Esophagus muscularis mucosa (tissue), 4 donors: ENCODE measurements around the gene CASQ2. TPM values are rescaled to one million over a fixed set of nuclear protein-coding genes. Genes with fewer than 3 reads are reported as not detected.
"Not testable (repeated sequence)": the region's sequence is repeated elsewhere in the genome, so short reads cannot be mapped to it uniquely, and the experiment has no call there.

Experiments
- DNase-seq: peaks from one replicate; pipeline ENCODE4 v3.0.0-alpha.2; 2017; ENCODE audit errors: extremely low spot score
- H3K27ac ChIP-seq, 4 donors: fragments of 200-600 bp; sonication (generic); replicated peaks in 1 of 4; 1 replicate in 3 of 4; 2 replicates in 1 of 4; pipeline ENCODE4 v1.5.1; 2016 to 2019; ENCODE audit warnings: mild to moderate bottlenecking in 1 of 4
- H3K27me3 ChIP-seq, 4 donors: fragments of 200-600 bp; sonication (generic); one replicate each; pipeline versions ENCODE4 v1.5.1 to v1.6.0; 2016 to 2019
- H3K36me3 ChIP-seq, 4 donors: fragments of 200-600 bp; sonication (generic); one replicate each; pipeline ENCODE4 v1.5.1; 2016 to 2019
- H3K4me1 ChIP-seq, 4 donors: fragments of 200-600 bp; sonication (generic); one replicate each; pipeline ENCODE4 v1.5.1; 2016 to 2019
- H3K4me3 ChIP-seq, 4 donors: fragments of 200-600 bp; sonication (generic); 1 replicate in 2 of 4; 2 replicates in 2 of 4; pipeline ENCODE4 v1.5.1; 2016 to 2019; ENCODE audit warnings: mild to moderate bottlenecking in 4 of 4, moderate library complexity in 1 of 4
- H3K9me3 ChIP-seq, 4 donors: fragments of 200-600 bp; sonication (generic); 1 replicate in 3 of 4; 2 replicates in 1 of 4; pipeline ENCODE4 v1.5.1; 2016 to 2019
- EP300 ChIP-seq: sonication (generic); formaldehyde crosslinking; IDR thresholded peaks from one replicate; pipeline ENCODE4 v1.6.1; 2017; ENCODE audit warnings: antibody characterized with exemption
- POLR2A ChIP-seq: fragments of 450-650 bp; IDR thresholded peaks from one replicate; pipeline ENCODE4 v1.6.1; 2017; ENCODE audit warnings: antibody characterized with exemption, moderate library complexity, mild to moderate bottlenecking, low read depth
- POLR2AphosphoS5 ChIP-seq, 2 donors: sonication (generic); formaldehyde crosslinking; IDR thresholded peaks; one replicate each; pipeline ENCODE4 v1.6.1; 2017; ENCODE audit warnings: antibody characterized with exemption in 2 of 2
- WGBS: methylation state at CpG from one replicate; pipeline ENCODE4 v1.1.5; 2018; 5-methylcytosine and 5-hydroxymethylcytosine counted together
- intact Hi-C: fragments of 100-400 bp; cut with DNase I; formaldehyde crosslinking; loops from one replicate; pipeline ENCODE4 v1.15.1; 2023
- total RNA-seq, 4 donors: library from RNA; depleted of rRNA; stranded (reverse); fragments of >200 nt; gene quantifications; one replicate each; pipeline versions ENCODE4 v1.1.0 to v1.2.1, GENCODE V29; 2016
- TF ChIP-seq, protein P1 (sequence below), 3 experiments: fragments of 200-600 bp in 2 of 3; fragments of 450-650 bp in 1 of 3; sonication (generic) in 2 of 3; IDR thresholded peaks; one replicate each; pipeline ENCODE4 v1.5.1; 2017 to 2019; ENCODE audit warnings: antibody characterized with exemption in 3 of 3, mild to moderate bottlenecking in 2 of 3, moderate library complexity in 1 of 3

CASQ2 gene
- total RNA-seq, 4 donors from 2014 or later: 95.6 to 138 (median 108) TPM

- Histone ChIP-seq H3K4me3 (no peak overlapping the region), H3K27ac (no peak overlapping the region), H3K4me1 (peaks cover 0 to 17% (median 9%) of the 10 kb centered on the region in 4 donors), H3K27me3 (no peaks in the 10 kb centered on the region), H3K36me3 (no peaks in the 10 kb centered on the region), H3K9me3 (no peaks in the 10 kb centered on the region)
- TF ChIP-seq, protein P1, sequence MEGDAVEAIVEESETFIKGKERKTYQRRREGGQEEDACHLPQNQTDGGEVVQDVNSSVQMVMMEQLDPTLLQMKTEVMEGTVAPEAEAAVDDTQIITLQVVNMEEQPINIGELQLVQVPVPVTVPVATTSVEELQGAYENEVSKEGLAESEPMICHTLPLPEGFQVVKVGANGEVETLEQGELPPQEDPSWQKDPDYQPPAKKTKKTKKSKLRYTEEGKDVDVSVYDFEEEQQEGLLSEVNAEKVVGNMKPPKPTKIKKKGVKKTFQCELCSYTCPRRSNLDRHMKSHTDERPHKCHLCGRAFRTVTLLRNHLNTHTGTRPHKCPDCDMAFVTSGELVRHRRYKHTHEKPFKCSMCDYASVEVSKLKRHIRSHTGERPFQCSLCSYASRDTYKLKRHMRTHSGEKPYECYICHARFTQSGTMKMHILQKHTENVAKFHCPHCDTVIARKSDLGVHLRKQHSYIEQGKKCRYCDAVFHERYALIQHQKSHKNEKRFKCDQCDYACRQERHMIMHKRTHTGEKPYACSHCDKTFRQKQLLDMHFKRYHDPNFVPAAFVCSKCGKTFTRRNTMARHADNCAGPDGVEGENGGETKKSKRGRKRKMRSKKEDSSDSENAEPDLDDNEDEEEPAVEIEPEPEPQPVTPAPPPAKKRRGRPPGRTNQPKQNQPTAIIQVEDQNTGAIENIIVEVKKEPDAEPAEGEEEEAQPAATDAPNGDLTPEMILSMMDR (IDR thresholded peaks at IDR 0.05): no peak
- TF ChIP-seq POLR2AphosphoS5 (IDR thresholded peaks at IDR 0.05): no peak
- TF ChIP-seq EP300: no peak
- TF ChIP-seq POLR2A: no peak
- no peak for DNase-seq
- intact Hi-C loops: no loop called here
- WGBS: 91% methylated on average over 1 of the region's 1 CpG
Measured at GRCh38 chr1:115781343-115781742, 12.8 kb upstream of the CASQ2 start.

GRCh38 chr1:115780655-115781054 lies 12.1 kb upstream of the CASQ2 start:
- H3K27me3 ChIP-seq, H3K27ac ChIP-seq, H3K9me3 ChIP-seq, intact Hi-C loops, H3K36me3 ChIP-seq, H3K4me3 ChIP-seq: not testable (repeated sequence)
- peak; percentile 24 for DNase-seq
- WGBS: 82% methylated on average over 2 of the region's 2 CpGs
- peaks cover 0 to 17% (median 9%) of the 10 kb centered on the region in 4 donors for H3K4me1 ChIP-seq

GRCh38 chr1:115779075-115779474 lies 10.6 kb upstream of the CASQ2 start:
- H3K27me3 ChIP-seq, H3K4me3 ChIP-seq, DNase-seq, H3K9me3 ChIP-seq, H3K36me3 ChIP-seq, H3K27ac ChIP-seq, intact Hi-C loops: not testable (repeated sequence)
- 100% methylated on average over 1 of the region's 1 CpG for WGBS
- H3K4me1 ChIP-seq: peaks cover 0 to 17% (median 9%) of the 10 kb centered on the region in 4 donors

- Histone ChIP-seq H3K36me3 (no peaks in the 10 kb centered on the region), H3K27me3 (no peaks in the 10 kb centered on the region), H3K9me3 (no peaks in the 10 kb centered on the region), H3K4me1 (peaks cover 9 to 33% (median 20%) of the 10 kb centered on the region in 4 donors), H3K27ac (peak overlapping the region; percentile 49 to 69 (median 59)), H3K4me3 (peak overlapping the region; percentile 15 to 40 (median 36))
- WGBS: 27% methylated on average over 7 of the region's 10 CpGs
- intact Hi-C loops: loop anchor here (2.0 to 5.0 kb wide), 2 partner anchors 55 to 165 kb away; no protein-coding TSS in a partner anchor
- DNase-seq: peak; percentile 92
- TF ChIP-seq, protein P1 (IDR thresholded peaks at IDR 0.05): peak; percentile 77 to 82 (median 80)
- no peak for TF ChIP-seq POLR2A
- TF ChIP-seq POLR2AphosphoS5 (IDR thresholded peaks at IDR 0.05): peak; percentile 47 to 59
- no peak for TF ChIP-seq EP300
Measured at GRCh38 chr1:115771847-115772457, 3.4 kb upstream of the CASQ2 start.

- TF ChIP-seq POLR2A: no peak
- no peak for TF ChIP-seq POLR2AphosphoS5 (IDR thresholded peaks at IDR 0.05)
- TF ChIP-seq, protein P1 (IDR thresholded peaks at IDR 0.05): no peak
- no peak for TF ChIP-seq EP300
- 67% methylated on average over 14 of the region's 14 CpGs for WGBS
- Histone ChIP-seq H3K27ac (peak overlapping the region; percentile 49 to 69 (median 59)), H3K4me3 (peak overlapping the region; percentile 15 to 40 (median 36)), H3K9me3 (no peaks in the 10 kb centered on the region), H3K27me3 (no peaks in the 10 kb centered on the region), H3K36me3 (no peaks in the 10 kb centered on the region), H3K4me1 (peaks cover 12 to 37% (median 20%) of the 10 kb centered on the region in 4 donors)
- DNase-seq: peak; percentile 29
- intact Hi-C loops: loop anchor here (5.0 kb wide), 1 partner anchor 164 kb away; no protein-coding TSS in a partner anchor
Measured at GRCh38 chr1:115771094-115771846, 2.8 kb upstream of the CASQ2 start.
